ENCODE results near the gene OR5D18. TPM values are rescaled to one million over a fixed set of nuclear protein-coding genes. Genes with fewer than 3 reads are reported as not detected.

The OR5D18 gene
- total and polyA plus RNA-seq, 2 of the 13 experiments (the other 11 are each of a cell fraction or from before 2014, with no cell fraction given): not detected

DNA sequence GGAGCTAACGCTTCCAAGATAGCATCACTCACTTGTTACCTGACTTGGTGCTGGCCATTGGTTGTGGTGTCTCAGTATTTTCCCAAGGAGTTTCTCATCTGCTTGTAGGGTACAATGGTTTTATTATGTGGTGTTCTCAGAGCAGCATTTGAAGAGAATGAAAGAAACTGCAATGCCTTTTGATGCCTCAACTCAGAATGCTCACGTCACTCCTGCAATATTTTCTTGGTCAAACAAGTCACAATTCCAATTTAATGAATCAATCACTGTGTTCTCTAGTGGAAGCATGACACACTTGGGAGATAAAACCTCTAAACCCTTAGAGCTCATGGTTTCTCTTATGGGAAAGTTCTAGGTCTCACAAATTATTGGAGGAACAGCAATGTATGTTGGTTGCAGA is 26.1 kb upstream of the OR5D18 start:
- H3K27me3 ChIP-seq (ENCODE audit: control insufficient read depth in 1 of 2, insufficient read depth in 2 of 2, low read length in 2 of 2): no peaks in the 10 kb centered on the region
- H4K20me1 ChIP-seq (ENCODE audit: insufficient read depth, low read length): no peaks in the 10 kb centered on the region
- TF ChIP-seq ADNP (CRISPR knock-in tag; IDR thresholded peaks at IDR 0.05) (no peak), ZNF484 (CRISPR knock-in tag; IDR thresholded peaks at IDR 0.05; ENCODE audit: borderline replicate concordance, low read depth) (no peak), HNRNPLL (IDR thresholded peaks at IDR 0.05; ENCODE audit: low read depth, low read length, poor library complexity, severe bottlenecking) (no peak), GTF3A (CRISPR knock-in tag; conservative IDR thresholded peaks at IDR 0.05) (no peak), CHCHD3 (CRISPR knock-in tag; IDR thresholded peaks at IDR 0.05) (no peak), ZNF577 (CRISPR knock-in tag; IDR thresholded peaks at IDR 0.05; ENCODE audit: borderline replicate concordance, low read depth) (no peak), MEF2D (CRISPR knock-in tag; IDR thresholded peaks at IDR 0.05) (no peak), ATF7-NPFF (CRISPR knock-in tag; IDR thresholded peaks at IDR 0.05; ENCODE audit: low read depth) (no peak)
- TF ChIP-seq, protein P1, sequence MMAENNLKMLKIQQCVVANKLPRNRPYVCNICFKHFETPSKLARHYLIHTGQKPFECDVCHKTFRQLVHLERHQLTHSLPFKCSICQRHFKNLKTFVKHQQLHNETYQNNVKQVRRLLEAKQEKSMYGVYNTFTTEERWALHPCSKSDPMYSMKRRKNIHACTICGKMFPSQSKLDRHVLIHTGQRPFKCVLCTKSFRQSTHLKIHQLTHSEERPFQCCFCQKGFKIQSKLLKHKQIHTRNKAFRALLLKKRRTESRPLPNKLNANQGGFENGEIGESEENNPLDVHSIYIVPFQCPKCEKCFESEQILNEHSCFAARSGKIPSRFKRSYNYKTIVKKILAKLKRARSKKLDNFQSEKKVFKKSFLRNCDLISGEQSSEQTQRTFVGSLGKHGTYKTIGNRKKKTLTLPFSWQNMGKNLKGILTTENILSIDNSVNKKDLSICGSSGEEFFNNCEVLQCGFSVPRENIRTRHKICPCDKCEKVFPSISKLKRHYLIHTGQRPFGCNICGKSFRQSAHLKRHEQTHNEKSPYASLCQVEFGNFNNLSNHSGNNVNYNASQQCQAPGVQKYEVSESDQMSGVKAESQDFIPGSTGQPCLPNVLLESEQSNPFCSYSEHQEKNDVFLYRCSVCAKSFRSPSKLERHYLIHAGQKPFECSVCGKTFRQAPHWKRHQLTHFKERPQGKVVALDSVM (CRISPR knock-in tag; IDR thresholded peaks at IDR 0.05): no peak
- POLR2A ChIA-PET: no interaction called here
- H3K36me3 ChIP-seq (replicated peaks in 1 of 2; ENCODE audit: control insufficient read depth in 1 of 2, insufficient read depth in 2 of 2, low read length in 2 of 2): no peaks in the 10 kb centered on the region
- no peaks in the 10 kb centered on the region for H3K4me1 ChIP-seq (ENCODE audit: insufficient read depth, low read length)
- no peak overlapping the region for H2AFZ ChIP-seq (ENCODE audit: low read length)
- H3K4me3 ChIP-seq (replicated peaks in 1 of 3; ENCODE audit: insufficient read depth in 1 of 3, low read depth in 2 of 3, low read length in 3 of 3): no peak overlapping the region
- BruUV-seq (replicated peaks): no TSS peak
- 0% methylated on average over 2 of the region's 2 CpGs for WGBS (ENCODE audit: low lambda C conversion rate)
- FAIRE-seq: no peak
- H3K4me2 ChIP-seq (ENCODE audit: low read depth, low read length): no peak overlapping the region
- CTCF ChIA-PET (ENCODE audit: low intra/inter-chr PET ratio, low total read pairs): no interaction called here
- no peak for ATAC-seq
- no peak for DNase-seq (ENCODE audit: low spot score)
- in situ Hi-C loops (cut with HindIII; ENCODE audit: extremely low pct_ligation_motif_present, low pct_unique_long_range_greater_than_20kb): no loop called here
- H3K27ac ChIP-seq (ENCODE audit: extremely low read length, insufficient read depth, low read length): no peak overlapping the region
- H3K9ac ChIP-seq (ENCODE audit: insufficient read depth, low read depth, low read length): no peak overlapping the region
- peaks cover 62% of the 10 kb centered on the region for H3K9me3 ChIP-seq (ENCODE audit: low read length)
- H3K79me2 ChIP-seq (ENCODE audit: insufficient read depth, low read length): no peaks in the 10 kb centered on the region
- intact Hi-C loops (cut with micrococcal nuclease; ENCODE audit: unreplicated experiment): no loop called here
